ENCODE measurements around the gene SMIM45.

DNA sequence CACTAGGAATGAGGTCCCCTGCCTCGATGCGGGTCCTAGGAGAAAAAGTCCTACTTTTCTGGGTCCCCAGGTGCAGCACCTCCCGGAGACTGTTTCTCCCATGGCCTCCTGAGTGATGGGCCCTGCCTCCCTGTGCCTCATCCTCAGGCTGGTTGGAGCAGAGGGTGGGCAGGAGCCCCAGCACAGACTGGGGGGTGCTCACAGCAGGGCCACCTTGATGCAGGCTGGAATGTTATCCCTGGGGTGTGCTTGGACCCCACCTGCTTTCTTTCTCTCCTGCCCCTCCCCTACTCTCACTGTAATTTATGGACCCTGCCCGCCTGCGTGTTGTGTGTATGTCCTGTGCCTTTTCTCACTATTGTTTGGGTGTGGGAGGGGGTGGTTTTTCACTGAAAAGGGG, 45.1 kb upstream of the SMIM45 start:
- TF ChIP-seq, protein P1, sequence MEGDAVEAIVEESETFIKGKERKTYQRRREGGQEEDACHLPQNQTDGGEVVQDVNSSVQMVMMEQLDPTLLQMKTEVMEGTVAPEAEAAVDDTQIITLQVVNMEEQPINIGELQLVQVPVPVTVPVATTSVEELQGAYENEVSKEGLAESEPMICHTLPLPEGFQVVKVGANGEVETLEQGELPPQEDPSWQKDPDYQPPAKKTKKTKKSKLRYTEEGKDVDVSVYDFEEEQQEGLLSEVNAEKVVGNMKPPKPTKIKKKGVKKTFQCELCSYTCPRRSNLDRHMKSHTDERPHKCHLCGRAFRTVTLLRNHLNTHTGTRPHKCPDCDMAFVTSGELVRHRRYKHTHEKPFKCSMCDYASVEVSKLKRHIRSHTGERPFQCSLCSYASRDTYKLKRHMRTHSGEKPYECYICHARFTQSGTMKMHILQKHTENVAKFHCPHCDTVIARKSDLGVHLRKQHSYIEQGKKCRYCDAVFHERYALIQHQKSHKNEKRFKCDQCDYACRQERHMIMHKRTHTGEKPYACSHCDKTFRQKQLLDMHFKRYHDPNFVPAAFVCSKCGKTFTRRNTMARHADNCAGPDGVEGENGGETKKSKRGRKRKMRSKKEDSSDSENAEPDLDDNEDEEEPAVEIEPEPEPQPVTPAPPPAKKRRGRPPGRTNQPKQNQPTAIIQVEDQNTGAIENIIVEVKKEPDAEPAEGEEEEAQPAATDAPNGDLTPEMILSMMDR (IDR thresholded peaks at IDR 0.05; ENCODE audit: low read length) = no peak
- TF ChIP-seq EZH2 (IDR thresholded peaks at IDR 0.05; ENCODE audit: borderline replicate concordance, low read length) = no peak

Measured in OCI-LY1 (cell line).